ENCODE results near the gene PPP1R9A.

GRCh38 chr7:95319570-95319969 lies 412.2 kb downstream of the PPP1R9A start:
- TF ChIP-seq POLR2AphosphoS5 (IDR thresholded peaks at IDR 0.05) = no peak
- no peak for TF ChIP-seq TAF1 (IDR thresholded peaks at IDR 0.05; ENCODE audit: low read depth)
- TF ChIP-seq CTCF (IDR thresholded peaks at IDR 0.05; ENCODE audit: poor library complexity, severe bottlenecking) = no peak
- TF ChIP-seq REST (IDR thresholded peaks at IDR 0.05; ENCODE audit: borderline replicate concordance) = no peak
- no peak for TF ChIP-seq EZH2 (IDR thresholded peaks at IDR 0.05; ENCODE audit: borderline replicate concordance, insufficient read depth, low read length, poor library complexity, severe bottlenecking)
- no peak for TF ChIP-seq MXI1 (conservative IDR thresholded peaks at IDR 0.05; ENCODE audit: poor library complexity, severe bottlenecking)
- TF ChIP-seq EP300 (conservative IDR thresholded peaks at IDR 0.05; ENCODE audit: poor library complexity, severe bottlenecking) = no peak
- TF ChIP-seq RAD21 (conservative IDR thresholded peaks at IDR 0.05) = no peak
- no peak for TF ChIP-seq SMC3 (conservative IDR thresholded peaks at IDR 0.05; ENCODE audit: poor library complexity)

Data from neural cell (in vitro differentiated cells).